DLD1 (cell line): ENCODE results near the gene TMEM273.
"Not testable (repeated sequence)": the region's sequence is repeated elsewhere in the genome, so short reads cannot be mapped to it uniquely, and the experiment has no call there.

ENCODE experiments used
- in situ Hi-C: cut with HindIII; loops from 2 replicates; pipeline ENCODE4 v1.10.0; 2017; ENCODE audit warnings: low sequenced_read_pairs

The TMEM273 gene

DNA sequence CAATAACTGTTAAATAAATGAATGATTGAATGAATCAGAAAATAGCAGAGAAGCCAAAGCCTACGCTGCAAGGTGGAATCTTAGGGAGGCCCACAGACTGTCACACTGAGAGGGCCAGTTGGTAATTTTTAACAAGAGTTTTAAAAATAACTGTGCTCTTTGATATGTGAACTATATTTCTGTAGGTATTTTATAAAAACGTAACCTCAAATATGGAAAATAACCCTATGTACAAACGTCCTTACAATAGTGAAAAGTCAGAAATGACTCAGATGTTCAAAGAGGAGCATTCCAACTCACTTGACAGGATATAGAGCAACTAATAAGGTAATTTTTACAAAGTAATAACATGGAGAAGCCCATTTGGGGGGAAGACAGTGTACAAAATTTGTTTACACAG lies 18.9 kb upstream of the TMEM273 start:
- in situ Hi-C loops: no loop called here

DNA sequence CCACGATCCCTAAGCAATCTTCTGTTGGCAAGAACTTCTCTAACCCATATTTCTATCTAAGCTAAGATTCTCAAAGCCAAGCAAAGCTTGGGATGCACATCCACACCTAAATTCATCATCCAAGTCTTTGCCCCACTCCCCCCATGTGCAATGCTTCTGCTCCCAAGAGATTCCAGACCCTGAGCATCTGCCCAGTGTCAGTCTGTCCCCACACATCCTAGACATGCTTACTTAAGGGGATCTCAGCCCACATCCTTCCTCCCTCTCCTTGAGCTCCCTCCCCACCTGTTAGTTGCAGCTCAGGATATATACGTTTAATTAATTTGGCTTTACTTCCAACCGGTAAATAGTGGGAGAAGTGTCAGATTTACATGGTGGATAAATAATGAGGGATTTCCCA lies 17.0 kb upstream of the TMEM273 start:
- in situ Hi-C loops: no loop called here

DNA sequence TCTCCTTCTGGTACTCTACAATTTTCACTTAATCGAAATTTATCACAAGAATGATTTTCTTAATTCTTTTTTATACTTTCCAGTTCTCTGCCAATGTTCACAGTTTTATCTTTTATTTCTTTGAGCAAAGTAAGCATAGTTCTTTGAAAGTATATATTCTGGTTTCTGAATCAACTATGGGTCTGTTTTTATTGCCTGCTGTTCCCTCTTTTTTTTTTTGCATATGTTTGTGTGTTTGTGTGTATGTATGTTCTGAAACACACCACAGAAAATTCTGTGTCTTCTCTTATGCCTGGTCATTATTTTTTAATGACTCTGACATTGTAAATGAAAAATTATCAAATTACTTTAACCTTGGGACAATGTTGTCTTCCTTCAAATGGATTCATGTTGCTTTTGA lies 15.9 kb upstream of the TMEM273 start:
- in situ Hi-C loops: no loop called here

DNA sequence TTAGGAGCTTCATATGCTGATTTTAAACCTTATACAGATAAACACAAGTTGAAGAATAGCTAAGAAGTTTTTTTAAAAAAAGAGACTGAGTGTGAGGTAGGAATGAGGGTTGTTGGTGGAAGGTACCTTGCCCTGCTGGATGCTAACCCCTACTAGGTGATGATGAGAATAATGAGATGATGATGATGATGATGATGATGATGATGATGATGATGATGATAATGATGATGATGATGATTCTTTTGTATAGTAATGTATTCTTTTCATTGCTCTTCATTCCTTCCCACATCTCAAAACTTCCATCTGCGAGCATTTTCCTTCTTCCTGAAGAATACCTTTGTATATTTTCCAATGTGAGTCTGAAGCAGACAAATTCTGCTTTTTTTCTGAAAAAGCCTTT lies 14.1 kb upstream of the TMEM273 start:
- in situ Hi-C loops: no loop called here

DNA sequence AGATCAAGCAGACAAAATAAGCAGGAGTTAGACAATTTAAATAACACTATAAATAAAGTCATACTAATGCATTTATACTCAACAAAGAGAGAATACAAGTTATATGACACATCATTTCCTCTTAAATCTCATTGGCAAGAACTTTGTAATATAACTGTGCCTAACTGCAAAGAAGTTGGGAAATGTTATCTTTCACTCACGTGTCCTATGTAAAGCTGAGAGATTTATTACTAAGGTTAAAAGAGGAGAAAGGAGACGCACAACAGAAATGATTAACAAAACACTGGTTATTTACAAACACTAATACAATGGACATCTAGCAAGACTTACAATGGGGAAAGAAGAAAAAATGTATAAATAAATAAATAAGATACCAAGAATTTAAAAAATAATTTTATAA lies 12.7 kb upstream of the TMEM273 start:
- in situ Hi-C loops: no loop called here

DNA sequence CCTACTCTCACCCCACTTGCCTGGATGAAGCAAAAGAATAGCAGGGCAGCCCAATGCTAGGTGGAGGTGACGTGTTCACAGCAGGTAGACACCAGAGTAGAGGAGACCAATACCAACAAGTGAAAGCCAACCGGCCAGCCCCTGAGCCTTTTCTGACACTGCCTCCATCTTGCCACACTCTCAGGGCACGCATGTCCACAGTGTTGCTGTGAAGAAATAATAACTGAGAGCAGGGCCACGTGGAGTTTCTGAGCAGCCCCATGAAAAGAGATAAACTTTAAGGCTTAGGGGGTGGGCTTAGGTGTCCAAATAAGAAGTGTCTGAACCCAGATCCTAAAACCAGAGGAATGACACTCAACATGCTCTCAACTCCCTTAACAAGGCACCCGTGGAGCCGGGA lies 9.0 kb upstream of the TMEM273 start:
- in situ Hi-C loops: no loop called here

DNA sequence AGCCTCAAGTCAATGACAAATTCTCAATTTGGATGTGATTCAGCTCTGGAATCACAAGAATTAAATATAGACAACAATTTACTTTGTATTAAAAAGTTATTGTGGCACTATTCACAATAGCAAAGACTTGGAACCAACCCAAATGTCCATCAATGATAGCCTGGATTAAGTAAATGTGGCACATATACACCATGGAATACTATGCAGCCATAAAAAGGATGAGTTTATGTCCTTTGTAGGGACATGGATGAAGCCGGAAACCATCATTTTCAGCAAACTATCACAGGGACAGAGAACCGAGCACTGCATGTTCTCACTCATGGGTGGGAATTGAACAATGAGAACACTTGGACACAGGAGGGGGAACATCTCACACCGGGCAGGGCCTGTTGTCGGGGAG lies 7.7 kb upstream of the TMEM273 start:
- in situ Hi-C loops: not testable (repeated sequence)

DNA sequence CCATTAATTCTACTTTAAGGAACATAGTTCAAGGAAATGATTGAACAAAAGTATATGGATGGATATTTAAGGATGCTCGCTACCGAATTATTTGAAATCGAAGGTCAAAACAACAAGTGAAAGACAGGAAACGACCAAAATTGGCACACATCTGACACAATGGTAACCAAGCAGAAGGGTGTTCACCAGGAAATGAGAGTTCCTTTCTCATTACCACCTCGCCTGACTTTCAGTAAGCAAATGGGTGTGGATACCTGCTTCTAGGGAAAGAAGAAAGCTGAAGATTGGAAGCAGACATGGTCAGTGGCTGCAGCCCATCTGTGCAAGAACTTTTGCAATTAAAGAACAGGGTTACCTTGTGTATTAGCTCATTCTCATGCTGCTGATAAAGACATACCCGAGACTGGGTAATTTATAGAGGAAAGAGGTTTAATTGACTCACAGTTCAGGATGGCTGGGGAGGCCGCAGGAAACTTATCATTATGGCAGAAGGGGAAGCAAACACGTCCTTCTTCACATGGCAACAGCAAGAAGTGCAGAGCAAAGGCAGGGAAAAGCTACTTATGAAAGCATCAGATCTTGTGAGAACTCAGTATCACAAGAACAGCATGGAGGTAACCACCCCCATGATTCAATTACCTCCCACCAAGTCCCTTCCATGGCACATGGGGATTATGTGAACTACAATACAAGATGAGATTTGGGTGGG lies 6.2 kb upstream of the TMEM273 start:
- in situ Hi-C loops: no loop called here

DNA sequence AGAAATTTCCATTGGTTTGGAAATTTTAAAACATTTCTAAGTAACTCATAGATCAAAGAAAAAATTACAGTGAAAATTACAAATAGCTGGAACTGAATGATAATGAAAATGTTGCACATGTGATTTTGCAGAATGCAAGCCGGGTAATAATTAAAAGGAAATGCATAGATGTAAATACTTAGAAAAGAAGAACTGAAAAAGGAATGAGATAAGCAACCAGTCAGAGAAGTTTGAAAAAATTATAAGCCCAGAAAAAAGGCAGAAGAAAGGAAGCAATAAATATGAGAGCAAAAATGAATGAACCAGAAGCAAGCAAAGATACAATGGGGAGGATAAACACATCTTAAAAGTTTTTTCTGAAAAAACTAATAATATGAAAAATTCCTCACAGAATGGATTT lies 3.2 kb upstream of the TMEM273 start:
- in situ Hi-C loops: no loop called here

DNA sequence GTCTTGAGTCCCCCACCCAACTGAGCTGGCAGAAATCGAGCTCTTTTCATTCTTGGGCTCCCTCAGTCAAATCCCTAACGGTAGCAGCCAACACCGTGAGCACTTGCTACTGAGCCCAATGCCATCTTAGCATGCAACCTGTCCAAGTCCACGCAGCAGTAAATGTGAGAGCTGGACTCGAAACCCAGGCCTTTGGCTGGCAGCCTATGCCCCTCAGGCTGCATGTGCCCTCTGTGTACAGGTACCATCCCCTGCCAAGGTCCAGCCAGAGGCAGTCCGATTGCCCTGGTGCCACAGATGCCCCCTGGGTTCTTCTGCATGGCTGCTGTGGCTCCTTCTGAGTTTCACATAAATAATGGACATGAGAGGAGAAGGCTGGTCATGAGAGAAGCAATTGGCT lies 1.2 kb upstream of the TMEM273 start:
- in situ Hi-C loops: no loop called here

DNA sequence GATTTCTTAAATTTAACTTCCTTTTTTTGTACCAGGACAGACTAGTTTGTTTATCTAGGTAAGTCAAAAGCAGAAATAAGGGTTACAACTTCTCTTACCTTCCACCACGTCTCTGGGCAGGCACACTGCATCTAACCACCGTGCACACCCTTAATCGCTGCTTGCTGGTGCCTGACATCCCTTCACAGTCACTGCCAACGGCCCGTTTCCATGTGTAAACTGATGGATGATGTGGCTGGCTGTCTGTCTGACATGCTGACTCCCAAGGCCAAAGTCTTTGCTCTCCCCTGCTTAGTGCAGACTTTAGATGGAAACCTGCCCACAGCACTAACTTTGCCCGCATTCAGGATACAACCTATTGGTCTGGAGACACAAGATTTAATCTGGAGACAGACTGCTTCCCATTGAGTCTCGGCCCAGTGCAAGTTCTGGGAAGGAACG lies 1.1 kb downstream of the TMEM273 start:
- in situ Hi-C loops: no loop called here

DNA sequence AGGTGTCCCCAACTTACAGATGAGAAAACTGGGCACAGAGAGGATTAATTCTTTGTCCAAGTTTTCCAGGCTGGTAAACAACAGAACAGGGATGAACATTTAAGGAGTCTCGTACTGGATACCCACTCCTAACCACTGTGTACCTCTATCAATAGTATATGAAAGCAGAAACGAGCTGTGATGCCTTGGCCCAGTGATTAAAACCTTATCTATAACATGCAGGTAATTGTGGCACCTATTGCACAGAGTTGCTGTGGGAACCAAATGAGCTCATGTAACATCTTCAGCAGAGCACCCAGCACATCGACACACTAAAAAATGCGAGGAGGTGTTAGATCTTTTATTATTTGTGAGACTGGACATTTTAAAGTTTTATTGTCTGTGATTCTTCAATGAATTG lies 1.6 kb downstream of the TMEM273 start:
- in situ Hi-C loops: no loop called here

DNA sequence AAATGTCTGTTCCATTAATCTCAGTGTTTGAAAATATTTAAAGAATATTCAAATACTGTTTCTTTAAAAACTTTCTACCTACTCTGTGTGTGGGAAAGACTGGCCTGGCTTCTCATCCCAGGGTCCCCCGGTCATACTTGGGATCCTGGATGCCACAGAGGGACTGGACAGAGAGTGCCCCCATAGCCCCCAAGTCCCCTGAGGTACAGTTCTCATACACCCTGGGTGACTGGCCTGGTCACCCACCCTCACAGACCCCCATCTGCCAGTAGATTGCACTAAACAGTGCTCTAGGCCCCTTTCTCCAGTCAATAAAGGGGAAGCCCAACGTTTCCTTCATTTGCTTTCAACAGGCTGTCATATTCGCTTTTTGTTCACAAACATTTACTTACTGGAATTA lies 3.0 kb downstream of the TMEM273 start:
- in situ Hi-C loops: no loop called here

DNA sequence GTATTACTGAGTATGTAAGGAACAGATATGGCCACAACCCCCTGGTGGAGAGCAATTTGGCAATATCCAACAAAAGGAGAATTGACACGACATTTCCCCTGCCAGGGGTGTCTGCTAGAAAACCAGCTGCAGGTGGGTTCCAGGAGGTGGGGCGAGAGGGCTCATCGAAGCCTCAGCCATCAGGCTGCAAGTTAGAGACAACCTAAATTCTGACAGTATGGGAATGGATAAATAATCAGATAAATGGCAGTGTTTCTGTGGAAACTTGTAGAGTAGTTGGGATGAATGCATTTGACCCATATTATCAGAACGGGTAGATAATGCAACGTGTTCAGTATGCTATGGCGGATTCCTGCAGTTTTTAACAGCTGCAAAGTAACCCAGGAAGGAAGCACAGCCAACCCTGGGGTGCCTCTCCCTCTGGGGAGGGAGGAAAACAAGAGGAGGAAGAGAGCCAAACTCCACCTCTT lies 3.5 kb downstream of the TMEM273 start:
- in situ Hi-C loops: no loop called here

DNA sequence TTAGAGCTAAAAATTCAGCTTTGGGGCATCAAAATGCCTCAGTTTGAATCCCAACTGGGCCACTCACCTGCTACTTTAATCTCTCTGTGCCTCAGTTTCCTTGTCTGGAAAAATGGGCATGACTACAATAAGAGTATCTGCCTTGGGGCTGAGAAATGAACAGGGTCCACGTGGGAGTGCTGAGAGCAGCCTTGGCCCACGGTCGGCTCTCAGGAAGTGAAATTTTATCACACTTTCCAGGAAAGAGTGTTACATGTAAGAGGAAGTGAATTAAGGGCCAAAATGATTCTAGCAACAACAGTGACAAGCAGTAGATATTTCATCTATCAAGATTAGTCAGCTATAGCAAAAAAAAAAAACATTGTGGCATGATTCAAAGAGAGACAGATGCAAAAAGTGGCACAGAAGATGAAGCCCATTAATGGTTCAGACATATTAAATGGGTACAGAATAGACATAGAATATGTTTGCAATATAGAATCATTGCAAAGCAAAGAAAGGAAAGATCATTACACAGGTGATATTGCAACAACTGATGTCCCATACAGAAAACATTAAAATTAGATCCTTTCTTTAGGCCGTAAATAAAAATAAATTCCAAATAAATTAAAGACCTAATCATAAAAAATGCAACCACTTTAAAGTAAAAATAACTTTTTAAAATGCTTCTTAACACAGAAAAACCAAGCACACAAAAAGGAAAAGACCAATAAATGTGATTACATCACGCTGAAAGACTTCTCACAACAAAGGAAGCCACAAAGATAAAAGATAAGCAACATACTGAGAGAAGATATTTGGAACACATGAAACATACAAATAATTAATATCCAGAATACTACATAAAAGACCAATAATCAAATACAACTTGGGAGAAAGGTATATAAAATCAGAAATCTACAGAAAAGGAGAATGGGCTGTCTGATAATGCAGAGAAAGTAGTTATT lies 4.3 kb downstream of the TMEM273 start:
- in situ Hi-C loops: no loop called here

DNA sequence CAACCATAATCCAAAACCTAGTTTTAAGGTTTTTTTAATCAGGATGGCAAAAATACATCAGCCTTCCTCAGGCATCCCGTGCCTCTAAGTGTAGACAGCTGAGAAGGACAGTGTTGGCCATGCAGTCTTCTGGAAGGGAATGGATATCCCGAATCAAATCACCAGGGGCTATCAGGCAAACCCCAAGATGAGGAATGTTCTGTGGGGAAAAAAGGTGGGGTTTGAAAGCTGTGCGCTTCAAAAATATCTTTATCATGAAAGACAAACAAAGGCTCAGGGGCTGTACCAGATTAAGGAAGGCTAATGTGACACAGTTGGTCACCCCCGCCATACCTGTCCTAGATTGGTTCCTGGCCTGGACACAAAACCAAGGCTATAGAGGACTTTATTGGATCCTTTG lies 5.4 kb downstream of the TMEM273 start:
- in situ Hi-C loops: no loop called here

DNA sequence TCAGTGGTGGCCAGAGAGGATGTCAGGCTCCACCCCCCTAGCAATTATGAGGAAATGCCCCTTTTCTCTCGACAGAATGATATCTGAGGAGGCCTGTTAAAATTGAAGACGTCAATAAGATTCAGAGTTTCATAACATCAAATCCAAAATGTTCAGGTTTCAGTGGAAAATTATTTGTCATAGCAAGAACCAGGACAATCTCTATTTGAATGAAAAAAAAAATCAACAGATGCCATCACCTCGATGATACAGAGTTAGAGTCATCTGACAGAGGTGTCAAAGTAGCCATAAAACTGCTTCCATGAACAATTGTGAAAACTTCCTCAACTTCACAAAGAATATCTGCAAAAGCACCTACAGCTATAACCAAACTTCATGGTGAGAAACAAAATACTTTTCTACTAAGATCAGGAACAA lies 7.7 kb downstream of the TMEM273 start:
- in situ Hi-C loops: no loop called here

DNA sequence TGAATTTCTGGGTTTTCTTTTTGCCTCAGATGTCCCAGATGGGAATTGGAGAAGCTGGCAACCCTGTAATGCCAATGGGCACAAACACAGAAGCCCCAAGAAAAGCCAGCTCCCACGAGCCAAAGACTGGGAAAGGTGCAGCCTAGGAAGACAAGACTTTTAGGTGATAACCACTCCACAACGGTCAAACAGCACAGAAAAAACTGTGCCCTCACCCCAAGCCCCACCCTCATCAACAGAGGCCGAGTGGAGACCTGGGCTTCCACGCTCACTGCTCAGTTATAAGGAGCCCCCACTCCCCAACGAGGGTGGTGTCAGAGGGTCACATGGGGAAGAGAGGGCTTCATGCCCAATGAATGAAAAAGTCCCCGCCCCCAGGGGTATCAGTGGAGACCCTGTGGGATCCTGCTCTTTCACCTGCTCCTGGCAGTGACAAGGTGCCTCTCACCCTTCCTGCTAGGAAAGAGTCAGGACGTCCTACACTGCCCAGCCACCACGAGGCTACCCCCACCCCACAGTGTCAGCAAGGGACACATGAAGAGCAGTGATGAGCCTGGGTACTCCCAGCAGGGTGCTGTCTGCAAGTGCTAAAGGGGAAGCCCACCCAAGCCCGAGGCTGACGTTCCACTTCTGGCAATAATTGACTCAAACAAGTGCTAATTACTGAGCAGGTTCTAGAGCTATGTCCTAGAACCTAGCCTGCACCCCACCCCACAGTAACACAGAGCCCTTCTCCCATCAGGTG lies 8.3 kb downstream of the TMEM273 start:
- in situ Hi-C loops: no loop called here

DNA sequence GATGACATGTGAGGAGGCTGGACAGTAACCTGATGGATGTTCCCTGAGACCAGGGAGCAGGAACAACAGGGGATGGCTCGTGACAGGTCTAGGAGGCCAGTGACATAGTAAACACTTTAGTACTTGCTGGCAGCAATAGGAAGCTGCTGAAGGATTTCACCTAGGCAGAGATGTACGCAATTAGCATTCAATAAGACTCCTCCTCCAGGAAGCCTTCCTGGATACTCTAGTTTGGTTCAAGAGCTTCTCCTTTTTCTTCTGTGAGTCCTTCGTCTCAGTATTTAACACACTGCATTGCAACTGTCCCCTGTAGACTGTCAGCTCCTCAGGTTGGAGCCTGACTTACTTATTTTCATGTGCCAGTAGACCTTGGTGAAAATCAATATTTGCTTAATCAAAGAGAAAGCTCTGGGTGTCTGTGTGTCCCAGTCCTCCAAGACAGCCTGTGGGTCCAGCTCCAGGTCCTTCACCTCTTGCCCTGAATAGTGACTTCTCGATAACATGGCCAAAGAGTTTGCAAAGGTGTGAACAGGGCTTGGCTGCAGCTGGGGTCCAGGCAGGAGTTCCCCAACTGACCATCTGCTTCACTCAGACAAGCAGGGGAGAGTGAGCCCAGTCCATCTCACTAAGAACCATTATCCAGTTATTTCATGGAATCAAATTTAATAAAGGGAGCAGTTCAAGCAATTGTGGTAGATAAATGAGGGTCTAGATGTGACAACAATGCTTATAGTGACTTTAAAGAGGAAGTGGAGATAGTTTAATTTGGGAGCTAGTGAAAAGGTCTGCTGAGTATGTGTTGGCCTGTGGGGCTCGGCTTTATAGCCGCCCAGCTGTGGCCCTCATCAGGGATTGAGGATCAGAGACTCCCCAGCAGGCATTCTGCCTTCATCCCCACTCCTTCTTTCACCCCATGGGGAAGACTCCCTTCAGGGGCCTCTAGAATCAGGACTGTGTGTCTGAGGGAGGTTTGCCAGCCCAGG lies 9.4 kb downstream of the TMEM273 start:
- in situ Hi-C loops: no loop called here
